ENCODE results near the gene GPC5.
"Not testable (repeated sequence)": the region's sequence is repeated elsewhere in the genome, so short reads cannot be mapped to it uniquely, and the experiment has no call there.

The GPC5 gene

GRCh38 chr13:92415781-92416180, 1017.4 kb downstream of the GPC5 start:
- DNase-seq (ENCODE audit: extremely low read depth in 1 of 2, low read depth in 1 of 2), result no peak

- DNase-seq (ENCODE audit: extremely low read depth in 1 of 2, low read depth in 1 of 2), result no peak
These were observed 1020.5 kb downstream of the GPC5 start for GRCh38 chr13:92418818-92419412.

- no peak for DNase-seq (ENCODE audit: extremely low read depth in 1 of 2, low read depth in 1 of 2)
These were observed 1030.8 kb downstream of the GPC5 start for GRCh38 chr13:92429231-92429630.

- no peak for DNase-seq (ENCODE audit: extremely low read depth in 1 of 2, low read depth in 1 of 2)
These were observed 1035.0 kb downstream of the GPC5 start for GRCh38 chr13:92433386-92433785.

- DNase-seq (ENCODE audit: extremely low read depth in 1 of 2, low read depth in 1 of 2), result no peak
These were observed 1035.5 kb downstream of the GPC5 start for GRCh38 chr13:92433963-92434362.

GRCh38 chr13:92436924-92437323, 1038.5 kb downstream of the GPC5 start:
- no peak for DNase-seq (ENCODE audit: extremely low read depth in 1 of 2, low read depth in 1 of 2)

GRCh38 chr13:92444244-92444643, 1045.8 kb downstream of the GPC5 start:
- DNase-seq (ENCODE audit: extremely low read depth in 1 of 2, low read depth in 1 of 2), result no peak

GRCh38 chr13:92451060-92451459, 1052.6 kb downstream of the GPC5 start:
- no peak for DNase-seq (ENCODE audit: extremely low read depth in 1 of 2, low read depth in 1 of 2)

- no peak for DNase-seq (ENCODE audit: extremely low read depth in 1 of 2, low read depth in 1 of 2)
These were observed 1054.4 kb downstream of the GPC5 start for GRCh38 chr13:92452840-92453239.

- no peak for DNase-seq (ENCODE audit: extremely low read depth in 1 of 2, low read depth in 1 of 2)
These were observed 1060.9 kb downstream of the GPC5 start for GRCh38 chr13:92459306-92459705.

GRCh38 chr13:92460479-92460878, 1062.1 kb downstream of the GPC5 start:
- no peak for DNase-seq (ENCODE audit: extremely low read depth in 1 of 2, low read depth in 1 of 2)

- no peak for DNase-seq (ENCODE audit: extremely low read depth in 1 of 2, low read depth in 1 of 2)
These were observed 1063.0 kb downstream of the GPC5 start for GRCh38 chr13:92461402-92461801.

GRCh38 chr13:92461831-92462230, 1063.4 kb downstream of the GPC5 start:
- no peak for DNase-seq (ENCODE audit: extremely low read depth in 1 of 2, low read depth in 1 of 2)

GRCh38 chr13:92463134-92463533, 1064.7 kb downstream of the GPC5 start:
- no peak for DNase-seq (ENCODE audit: extremely low read depth in 1 of 2, low read depth in 1 of 2)

GRCh38 chr13:92473765-92474475, 1075.5 kb downstream of the GPC5 start:
- DNase-seq (ENCODE audit: extremely low read depth in 1 of 2, low read depth in 1 of 2), result no peak

GRCh38 chr13:92480387-92480786, 1082.0 kb downstream of the GPC5 start:
- no peak for DNase-seq (ENCODE audit: extremely low read depth in 1 of 2, low read depth in 1 of 2)

GRCh38 chr13:92482790-92483189, 1084.4 kb downstream of the GPC5 start:
- DNase-seq (ENCODE audit: extremely low read depth in 1 of 2, low read depth in 1 of 2), result not testable (repeated sequence)

- no peak for DNase-seq (ENCODE audit: extremely low read depth in 1 of 2, low read depth in 1 of 2)
These were observed 1085.5 kb downstream of the GPC5 start for GRCh38 chr13:92483894-92484293.

- no peak for DNase-seq (ENCODE audit: extremely low read depth in 1 of 2, low read depth in 1 of 2)
These were observed 1088.8 kb downstream of the GPC5 start for GRCh38 chr13:92487238-92487637.

- DNase-seq (ENCODE audit: extremely low read depth in 1 of 2, low read depth in 1 of 2), result no peak
These were observed 1089.9 kb downstream of the GPC5 start for GRCh38 chr13:92488249-92488852.

GRCh38 chr13:92491839-92492238, 1093.4 kb downstream of the GPC5 start:
- no peak for DNase-seq (ENCODE audit: extremely low read depth in 1 of 2, low read depth in 1 of 2)

GRCh38 chr13:92494915-92495314, 1096.5 kb downstream of the GPC5 start:
- DNase-seq (ENCODE audit: extremely low read depth in 1 of 2, low read depth in 1 of 2), result no peak

Measured in activated CD8-positive, alpha-beta memory T cell treated with anti-CD3 and anti-CD28 coated beads for 1 hour (primary cell).